GM23338 (cell line): Measurements from ENCODE around the gene NAA80.

ENCODE experiments used
- EZH2 ChIP-seq: fragments of 200-600 bp; sonication (generic); IDR thresholded peaks from one replicate; pipeline ENCODE4 v1.8.0; 2017; ENCODE audit warnings: antibody characterized with exemption, mild to moderate bottlenecking, low read depth; ENCODE audit not compliant: unreplicated experiment
- TF ChIP-seq, protein P1 (sequence below), 2 experiments: fragments of 200-600 bp in 1 of 2; sonication (generic) in 1 of 2; conservative IDR thresholded peaks; 2 replicates each; pipeline versions ENCODE4 v1.5.1 to v1.6.1; 2016 to 2017; ENCODE audit warnings: antibody characterized with exemption in 2 of 2, low read depth in 2 of 2, mild to moderate bottlenecking in 2 of 2, moderate library complexity in 1 of 2

DNA sequence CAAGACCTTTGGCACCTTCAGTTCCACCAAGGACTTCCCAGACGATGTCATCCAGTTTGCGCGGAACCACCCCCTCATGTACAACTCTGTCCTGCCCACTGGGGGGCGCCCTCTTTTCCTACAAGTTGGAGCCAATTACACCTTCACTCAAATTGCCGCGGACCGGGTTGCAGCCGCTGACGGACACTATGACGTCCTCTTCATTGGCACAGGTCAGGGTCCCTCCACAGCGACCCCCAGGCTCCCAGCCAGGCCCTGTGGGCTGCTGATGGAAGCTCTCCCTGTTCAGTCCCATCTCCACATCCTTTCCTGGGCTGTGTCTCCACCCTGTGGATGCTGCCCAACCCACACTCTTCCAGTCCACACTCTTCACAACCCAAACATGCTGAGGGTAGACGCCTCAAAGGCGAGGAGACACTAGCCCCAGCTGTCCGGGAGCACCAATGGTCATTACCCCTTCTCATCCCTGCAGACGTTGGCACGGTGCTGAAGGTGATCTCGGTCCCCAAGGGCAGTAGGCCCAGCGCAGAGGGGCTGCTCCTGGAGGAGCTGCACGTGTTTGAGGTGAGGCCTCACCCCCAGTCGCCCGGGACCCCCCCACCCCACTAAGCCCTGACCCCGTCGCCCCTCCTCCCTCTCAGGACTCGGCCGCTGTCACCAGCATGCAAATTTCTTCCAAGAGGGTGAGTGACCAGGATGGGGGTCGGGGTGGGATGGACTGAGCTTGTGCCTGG, 24.7 kb downstream of the NAA80 start:
- TF ChIP-seq, protein P1, sequence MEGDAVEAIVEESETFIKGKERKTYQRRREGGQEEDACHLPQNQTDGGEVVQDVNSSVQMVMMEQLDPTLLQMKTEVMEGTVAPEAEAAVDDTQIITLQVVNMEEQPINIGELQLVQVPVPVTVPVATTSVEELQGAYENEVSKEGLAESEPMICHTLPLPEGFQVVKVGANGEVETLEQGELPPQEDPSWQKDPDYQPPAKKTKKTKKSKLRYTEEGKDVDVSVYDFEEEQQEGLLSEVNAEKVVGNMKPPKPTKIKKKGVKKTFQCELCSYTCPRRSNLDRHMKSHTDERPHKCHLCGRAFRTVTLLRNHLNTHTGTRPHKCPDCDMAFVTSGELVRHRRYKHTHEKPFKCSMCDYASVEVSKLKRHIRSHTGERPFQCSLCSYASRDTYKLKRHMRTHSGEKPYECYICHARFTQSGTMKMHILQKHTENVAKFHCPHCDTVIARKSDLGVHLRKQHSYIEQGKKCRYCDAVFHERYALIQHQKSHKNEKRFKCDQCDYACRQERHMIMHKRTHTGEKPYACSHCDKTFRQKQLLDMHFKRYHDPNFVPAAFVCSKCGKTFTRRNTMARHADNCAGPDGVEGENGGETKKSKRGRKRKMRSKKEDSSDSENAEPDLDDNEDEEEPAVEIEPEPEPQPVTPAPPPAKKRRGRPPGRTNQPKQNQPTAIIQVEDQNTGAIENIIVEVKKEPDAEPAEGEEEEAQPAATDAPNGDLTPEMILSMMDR (conservative IDR thresholded peaks at IDR 0.05; ENCODE audit: low read depth in 2 of 2): peak; percentile 84 to 95
- peak; percentile 28 for TF ChIP-seq EZH2
